Stimulated activated CD4-positive, alpha-beta T cell treated with anti-CD3 and anti-CD28 coated beads, Interleukin-15, amount 100 ng/mL, for 1 hour (primary cell): ENCODE measurements around the gene DRC7.

Experiments
- DNase-seq, 2 donors: peaks; one replicate each; pipeline ENCODE4 v3.0.0-alpha.2; 2020; ENCODE audit warnings: low read depth in 1 of 2, low spot score in 1 of 2

DRC7 gene, protein sequence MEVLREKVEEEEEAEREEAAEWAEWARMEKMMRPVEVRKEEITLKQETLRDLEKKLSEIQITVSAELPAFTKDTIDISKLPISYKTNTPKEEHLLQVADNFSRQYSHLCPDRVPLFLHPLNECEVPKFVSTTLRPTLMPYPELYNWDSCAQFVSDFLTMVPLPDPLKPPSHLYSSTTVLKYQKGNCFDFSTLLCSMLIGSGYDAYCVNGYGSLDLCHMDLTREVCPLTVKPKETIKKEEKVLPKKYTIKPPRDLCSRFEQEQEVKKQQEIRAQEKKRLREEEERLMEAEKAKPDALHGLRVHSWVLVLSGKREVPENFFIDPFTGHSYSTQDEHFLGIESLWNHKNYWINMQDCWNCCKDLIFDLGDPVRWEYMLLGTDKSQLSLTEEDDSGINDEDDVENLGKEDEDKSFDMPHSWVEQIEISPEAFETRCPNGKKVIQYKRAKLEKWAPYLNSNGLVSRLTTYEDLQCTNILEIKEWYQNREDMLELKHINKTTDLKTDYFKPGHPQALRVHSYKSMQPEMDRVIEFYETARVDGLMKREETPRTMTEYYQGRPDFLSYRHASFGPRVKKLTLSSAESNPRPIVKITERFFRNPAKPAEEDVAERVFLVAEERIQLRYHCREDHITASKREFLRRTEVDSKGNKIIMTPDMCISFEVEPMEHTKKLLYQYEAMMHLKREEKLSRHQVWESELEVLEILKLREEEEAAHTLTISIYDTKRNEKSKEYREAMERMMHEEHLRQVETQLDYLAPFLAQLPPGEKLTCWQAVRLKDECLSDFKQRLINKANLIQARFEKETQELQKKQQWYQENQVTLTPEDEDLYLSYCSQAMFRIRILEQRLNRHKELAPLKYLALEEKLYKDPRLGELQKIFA

DNA sequence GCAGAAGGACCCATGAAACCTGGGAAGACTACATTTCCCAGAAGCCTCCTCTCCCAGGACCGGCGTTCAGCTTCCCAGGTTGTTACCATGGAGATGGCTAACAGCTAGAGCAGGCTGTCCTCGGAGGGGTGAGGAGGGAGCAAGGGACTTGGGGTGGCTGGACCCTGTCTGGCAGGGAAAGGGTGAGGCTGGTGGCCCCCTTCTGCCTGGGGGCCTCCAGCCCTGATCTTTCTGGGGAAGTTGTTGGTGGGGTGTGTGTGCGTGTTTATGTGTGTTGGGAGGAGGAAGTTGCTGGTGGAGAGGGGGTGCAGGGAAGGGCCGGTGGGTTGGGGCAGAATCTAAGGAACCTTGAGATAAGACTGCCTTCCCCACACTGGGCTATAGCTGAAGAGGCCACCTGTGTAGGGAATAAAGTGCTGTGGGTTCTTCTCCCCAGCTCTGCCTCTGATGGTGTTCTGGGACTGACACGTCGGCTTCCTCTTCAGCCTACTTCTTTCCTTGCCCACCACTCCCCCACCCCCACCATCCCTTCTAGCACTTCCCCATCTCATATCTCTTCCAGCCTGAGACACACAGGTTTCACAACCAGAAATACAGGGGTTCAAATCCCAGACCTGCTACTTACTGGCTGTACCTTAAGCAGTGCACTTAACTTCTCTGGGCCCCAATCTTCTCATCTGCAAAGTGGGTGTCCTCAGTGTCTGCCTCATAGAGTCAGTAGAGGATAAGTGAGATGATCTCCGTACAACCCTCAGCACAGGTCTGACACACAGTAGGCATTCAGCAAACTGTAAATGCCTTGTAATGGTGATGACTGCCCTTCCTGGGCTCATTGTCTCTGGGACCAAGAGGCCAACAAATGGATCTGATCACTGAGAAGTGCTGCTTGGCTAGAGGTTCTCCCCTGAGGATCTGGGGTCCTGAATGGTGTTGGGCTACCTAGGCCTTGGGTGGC, at the start of gene DRC7:
Gene DRC7 (plus strand): TSS at position 82 of the 955 bp plus-strand sequence. CDS start 3,144 bp downstream, outside the sequence.
- DNase-seq: no peak

DNA sequence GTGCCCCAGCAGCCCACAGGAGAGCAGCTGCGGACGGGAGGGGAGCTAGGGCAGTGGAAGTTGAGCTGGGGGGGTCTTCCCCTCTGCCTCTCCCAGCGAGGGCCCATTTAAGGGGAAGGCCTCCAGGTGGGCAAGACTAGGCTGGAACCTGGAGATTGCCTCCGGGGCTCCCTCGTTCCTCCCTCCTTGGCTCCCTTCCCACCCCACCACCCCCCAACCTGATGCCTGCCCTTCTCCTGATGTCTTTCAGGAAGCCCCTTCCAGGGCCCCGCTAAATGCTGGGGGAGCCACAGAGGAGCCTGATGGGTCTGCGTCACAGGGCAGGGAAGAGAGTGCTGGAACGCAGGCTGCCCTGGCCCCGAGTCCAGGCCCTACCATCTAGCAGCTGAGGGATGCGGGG, 49.4 kb upstream of the DRC7 start:
- no peak for DNase-seq

DNA sequence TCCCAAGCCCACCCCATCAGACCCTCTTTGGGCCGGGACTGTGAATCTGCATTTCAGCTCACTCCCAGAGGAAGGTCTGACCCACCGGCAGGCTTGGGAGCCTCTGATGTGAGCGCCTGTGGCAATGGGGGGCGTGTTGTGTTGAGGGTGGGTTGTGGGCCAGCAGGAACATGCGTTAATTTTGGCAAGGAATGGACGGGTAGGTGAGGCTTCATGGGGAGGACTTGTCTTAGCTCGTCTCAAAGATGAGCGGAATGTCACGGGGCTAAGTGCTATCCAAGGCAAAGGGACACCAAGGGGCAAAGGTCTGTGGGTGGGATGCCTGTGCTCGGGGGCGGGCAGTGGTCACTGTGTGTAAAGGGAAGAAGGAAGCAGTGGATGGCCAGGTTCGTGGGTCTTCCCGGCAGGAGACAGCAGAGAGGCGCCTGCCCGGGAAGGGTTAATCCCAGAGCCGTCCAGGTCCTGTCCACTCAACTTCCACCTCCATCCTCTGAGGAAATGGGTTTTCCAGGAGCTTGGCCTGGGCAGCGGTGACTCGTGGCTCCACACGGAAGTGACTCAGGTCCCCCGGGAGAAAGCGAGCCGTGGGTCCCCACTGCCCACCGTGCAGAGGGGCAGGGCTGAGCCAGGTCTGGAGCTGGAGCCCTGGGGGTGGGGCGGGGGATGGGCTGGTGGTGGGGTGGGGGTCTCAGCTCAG, 48.8 kb upstream of the DRC7 start:
- DNase-seq: no peak

DNA sequence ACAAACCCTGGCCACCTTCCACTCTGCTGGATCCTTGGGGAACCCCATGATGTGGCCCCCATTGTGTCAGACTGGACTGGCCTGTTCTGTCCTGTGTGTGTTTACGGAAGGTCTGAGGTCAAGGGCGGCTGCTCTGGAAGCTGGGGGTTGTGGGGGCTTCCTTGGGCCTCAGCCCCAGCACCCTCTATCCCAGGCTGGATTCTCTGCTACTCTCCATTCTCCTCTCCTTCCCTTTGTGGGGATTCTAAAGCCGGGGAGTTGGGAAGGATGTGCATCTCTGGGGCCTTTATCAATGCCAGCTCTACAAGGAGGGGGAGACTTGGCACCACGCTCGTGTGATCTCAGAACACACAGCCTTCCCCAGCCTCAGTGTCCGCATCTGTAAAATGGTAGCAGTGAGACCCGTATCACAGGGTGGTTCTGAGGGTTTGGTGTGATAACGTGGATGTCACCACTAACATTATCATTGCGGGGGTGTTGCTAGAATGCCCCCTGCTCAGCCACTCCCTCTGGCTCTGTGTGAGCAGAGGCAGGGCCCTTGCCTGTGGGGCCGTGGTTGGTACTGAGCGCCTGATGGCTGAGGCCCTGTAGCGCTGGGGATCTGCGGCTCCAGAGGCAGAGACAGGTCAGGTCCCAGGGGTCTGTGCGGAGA, 48.1 kb upstream of the DRC7 start:
- no peak for DNase-seq

DNA sequence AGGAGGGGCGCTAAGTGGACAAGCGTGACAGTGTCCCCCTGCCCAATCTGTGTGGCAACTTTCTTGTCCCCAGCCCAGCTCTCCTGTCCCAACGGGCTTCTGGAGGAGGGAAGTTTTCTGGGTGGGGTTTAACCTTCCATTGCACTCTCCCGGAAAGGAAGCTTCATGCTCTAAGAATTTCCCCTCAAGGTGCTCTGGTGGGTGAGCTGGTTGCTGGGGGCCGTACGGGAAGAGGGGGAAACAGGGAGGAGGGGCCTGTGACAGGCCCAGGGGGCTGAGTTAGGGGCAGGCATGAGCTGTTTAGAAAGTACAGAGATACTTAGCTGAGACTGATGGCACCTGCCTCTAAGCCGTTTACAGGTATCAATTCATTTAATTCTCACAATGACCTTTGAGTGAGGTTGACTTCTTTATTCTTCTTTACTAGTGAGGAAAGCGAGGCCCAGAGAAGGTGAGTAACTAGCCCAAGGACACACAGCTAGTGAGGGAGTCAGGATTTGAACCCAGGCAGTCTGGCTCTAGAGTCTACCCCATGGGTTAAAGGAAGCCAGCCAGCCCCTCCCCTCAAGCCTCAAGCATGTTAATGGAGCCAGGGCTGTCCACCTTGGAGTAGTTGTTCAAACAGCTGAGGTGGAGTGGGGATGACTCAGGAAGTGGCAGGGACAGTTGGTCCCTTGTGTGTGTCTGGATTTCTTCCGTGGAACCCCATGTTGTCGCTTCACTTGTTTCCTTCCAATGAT, 47.3 kb upstream of the DRC7 start:
- no peak for DNase-seq

DNA sequence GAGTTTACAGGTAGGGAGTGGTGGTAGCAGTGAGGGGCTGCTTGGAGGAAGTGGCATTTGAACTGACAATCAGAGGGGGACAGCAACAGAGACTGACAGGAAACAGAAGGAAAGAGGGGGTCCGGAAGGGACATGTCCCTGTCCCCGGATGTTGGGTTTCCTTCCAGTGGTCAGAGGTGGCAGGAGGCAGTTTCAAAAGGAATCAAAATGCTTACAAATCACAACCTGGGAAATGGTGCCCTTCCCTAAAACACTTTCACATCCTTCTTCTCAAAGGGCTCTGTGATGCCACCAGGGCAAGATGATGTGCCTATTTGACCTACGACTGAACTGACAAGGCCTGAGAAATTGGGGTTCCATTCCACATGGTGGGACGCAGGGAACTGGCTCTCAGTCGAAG, 46.5 kb upstream of the DRC7 start:
- DNase-seq: no peak

DNA sequence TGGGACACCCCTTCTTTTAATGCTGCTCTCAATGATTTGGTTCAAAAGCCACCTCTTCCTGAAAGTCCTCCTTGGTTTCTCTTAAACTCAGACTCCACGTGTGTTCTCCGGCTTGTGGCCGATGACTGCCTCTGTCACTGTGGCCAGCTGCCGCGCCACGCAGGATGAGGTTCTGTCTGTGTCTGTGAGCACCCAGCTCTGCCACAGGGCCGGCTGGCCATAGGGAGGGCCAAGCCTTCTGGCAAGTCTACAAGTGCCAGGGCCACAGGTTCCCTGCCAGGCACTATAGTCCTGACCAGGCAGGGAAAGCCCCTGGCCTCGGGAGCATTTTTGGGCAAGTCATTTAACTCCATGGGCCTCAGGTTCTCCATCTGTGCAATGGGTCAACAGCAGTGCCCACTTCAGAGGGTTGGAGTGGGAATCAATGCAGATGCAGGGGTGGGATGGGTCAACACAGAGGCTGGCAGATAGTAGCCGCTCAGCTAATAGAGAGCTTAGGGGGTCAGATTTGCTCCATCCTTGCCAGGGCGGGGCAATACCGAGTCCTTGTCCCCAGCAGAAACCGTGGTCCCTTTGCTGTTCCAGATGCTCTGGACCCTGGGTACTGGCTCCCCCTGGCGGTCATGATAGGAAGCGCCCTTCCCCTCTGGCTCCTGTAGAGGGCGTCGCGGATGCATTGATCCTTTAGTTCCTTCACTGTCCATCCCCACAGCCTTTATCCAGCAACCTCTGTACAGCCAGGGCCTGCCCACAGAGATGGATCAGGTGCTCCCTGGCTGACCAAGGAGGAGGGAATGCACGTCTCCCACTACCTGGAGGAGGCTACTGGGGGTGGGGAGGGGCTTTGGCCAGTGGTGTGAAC, 45.8 kb upstream of the DRC7 start:
- peak; percentile 71 to 79 for DNase-seq

DNA sequence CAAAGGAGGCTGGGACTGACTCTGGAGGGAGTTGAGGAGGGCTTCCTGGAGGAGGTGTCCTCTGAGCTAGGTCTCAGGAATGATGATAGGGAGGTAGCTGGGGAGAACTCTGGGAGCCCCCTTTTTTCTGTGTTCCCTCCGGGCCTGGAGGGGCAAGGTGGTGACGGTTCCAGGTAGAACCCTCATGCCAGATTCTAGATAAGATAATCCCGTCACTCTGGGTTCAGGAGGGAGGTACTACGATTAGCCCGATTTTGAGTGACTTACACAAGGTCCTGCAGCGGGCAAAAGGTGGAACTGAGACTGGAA, 45.2 kb upstream of the DRC7 start:
- DNase-seq: no peak

DNA sequence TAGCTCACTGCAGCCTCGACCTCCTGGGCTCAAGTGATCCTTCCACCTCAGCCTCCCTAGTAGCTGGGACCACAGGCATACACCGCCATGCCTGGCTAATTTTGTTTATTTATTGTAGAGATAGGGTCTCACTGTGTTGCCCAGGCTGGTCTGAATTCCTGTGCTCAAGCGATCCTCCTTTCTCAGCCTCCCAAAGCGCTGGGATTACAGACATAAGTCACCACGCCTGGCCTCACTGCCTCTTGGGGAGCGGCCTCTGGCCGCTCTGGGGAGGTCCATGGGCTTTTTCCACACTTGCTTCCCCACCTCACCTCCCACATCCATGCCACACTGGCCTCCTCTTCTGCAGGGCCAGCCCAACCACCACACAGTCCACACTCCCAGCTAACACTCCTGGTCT, 44.8 kb upstream of the DRC7 start:
- DNase-seq: no peak

DNA sequence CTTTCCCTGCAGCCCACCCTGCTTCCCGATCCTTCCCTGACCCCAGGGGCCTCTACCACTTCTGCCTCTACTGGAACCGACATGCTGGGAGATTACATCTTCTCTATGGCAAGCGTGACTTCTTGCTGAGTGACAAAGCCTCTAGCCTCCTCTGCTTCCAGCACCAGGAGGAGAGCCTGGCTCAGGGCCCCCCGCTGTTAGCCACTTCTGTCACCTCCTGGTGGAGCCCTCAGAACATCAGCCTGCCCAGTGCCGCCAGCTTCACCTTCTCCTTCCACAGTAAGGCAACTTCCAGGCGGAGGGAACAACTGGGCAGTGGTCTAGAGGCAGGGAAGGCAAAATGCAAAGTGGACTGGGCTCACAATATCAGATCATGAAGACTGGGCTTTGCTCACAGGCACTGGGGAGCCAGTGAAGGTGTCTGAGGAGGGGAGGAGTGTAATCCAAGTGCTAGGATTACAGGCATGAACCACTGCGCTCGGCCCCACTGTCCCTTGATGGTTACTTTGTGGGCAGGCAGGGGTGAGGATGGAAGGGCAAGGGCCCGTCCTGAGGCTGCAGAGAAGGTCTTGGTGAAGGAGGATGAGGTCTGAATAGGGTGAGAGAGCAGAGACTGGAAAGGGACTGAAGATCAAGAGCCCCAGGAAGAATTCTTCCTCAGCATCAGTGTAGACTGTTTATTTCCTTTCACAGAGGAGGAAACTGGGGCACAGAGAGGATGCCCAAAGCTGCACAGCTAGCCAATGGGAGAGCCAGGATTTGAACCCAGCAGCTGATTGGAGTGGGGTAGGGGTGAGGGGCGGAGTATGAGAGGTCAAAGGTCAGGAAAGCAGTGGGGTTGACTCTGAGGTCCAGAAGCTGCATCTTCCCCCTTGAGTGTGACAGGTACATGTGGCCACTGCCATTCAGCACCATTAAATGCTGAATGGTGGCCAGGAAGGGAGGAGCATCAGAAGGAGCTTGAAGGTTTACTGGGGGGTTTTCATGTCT, 43.0 kb upstream of the DRC7 start:
- DNase-seq: no peak

DNA sequence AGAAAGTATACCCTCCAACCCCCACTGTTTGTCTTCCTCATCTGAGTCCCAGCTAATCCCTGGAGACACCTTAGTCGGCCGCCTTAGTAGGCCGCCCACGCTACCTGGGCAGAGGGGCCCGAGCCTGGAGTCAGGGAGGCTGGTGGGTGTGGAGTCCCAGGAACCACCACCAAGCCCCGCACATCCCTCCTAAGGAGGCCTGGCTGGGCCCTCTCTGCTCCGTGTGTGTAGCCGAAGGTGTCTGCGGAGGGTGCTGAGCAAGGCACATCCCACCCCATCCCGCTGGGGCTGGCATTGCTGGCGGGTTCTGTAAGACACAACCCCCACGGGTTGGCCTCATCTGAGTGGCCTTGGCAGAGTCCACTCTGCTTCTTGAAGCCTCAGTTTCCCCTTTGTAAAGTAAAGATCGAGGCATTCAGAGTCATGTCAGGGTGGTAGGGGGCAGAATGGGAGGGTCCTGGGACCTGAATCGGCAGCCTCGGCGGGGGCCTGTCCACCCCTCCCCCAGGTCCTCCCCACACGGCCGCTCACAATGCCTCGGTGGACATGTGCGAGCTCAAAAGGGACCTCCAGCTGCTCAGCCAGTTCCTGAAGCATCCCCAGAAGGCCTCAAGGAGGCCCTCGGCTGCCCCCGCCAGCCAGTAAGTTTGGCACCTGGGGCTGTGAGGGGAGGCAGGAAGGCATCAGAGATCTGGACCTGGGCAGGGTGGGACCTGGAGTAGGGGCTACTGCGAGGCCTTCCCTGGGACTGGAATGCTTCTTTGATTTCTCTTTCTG, 41.7 kb upstream of the DRC7 start:
- no peak for DNase-seq

DNA sequence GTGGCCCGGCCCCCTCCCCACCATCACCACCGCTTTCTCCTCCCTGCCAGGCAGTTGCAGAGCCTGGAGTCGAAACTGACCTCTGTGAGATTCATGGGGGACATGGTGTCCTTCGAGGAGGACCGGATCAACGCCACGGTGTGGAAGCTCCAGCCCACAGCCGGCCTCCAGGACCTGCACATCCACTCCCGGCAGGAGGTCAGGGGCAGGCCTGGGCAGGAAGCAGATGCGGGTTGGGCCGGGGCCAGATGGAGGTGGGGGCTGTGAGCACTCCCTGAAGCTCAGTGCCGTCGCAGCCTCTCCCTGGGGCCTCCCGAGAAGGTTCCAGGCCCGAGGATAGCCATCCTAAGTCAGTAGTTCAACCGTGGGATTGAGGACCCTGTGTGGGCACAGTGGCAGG, 40.7 kb upstream of the DRC7 start:
- no peak for DNase-seq

DNA sequence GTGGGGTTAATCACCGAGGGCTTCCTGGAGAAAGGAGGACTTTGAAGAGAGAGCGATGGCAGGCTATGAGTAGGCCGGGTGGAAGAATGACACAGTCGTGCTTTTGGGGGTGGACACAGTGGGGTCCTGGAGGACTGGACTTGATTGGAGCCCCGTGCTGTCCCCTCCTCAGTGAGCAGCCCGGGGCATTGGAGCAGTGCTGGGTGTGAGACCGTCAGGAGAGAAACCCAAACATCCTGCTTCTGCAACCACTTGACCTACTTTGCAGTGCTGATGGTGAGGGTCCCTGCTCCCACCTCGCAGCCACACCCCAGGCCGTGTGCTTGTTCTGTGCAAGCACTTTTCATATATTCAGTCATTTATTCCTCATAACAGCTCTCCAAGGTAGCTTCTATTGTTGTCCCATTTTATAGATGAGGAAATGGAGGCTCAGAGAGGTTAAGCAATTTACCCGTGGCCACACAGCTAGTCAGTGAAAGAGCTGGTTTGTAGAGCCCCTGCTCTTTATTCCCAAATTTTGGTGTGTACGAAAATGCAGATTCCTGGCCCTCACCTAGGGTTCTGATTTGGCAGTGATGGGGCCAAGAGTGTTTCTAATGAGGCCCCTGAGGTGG, 38.2 kb upstream of the DRC7 start:
- DNase-seq: no peak

DNA sequence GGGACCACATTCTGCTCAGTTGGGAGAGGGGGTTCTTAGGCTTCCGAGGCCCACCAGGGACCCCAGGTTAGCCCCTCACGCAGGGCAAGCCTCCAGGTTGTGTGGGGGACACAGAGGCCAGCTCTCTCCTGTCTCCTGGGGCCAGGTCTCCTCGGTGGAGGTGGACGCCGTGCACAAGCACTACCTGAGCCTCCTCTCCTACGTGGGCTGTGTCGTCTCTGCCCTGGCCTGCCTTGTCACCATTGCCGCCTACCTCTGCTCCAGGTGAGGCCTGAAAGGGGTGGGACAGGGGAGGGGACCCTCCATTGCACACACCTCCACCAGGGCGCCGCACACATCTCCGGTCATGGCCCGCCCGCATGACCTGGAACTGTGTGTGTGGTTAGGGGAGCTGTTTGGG, 37.4 kb upstream of the DRC7 start:
- no peak for DNase-seq

DNA sequence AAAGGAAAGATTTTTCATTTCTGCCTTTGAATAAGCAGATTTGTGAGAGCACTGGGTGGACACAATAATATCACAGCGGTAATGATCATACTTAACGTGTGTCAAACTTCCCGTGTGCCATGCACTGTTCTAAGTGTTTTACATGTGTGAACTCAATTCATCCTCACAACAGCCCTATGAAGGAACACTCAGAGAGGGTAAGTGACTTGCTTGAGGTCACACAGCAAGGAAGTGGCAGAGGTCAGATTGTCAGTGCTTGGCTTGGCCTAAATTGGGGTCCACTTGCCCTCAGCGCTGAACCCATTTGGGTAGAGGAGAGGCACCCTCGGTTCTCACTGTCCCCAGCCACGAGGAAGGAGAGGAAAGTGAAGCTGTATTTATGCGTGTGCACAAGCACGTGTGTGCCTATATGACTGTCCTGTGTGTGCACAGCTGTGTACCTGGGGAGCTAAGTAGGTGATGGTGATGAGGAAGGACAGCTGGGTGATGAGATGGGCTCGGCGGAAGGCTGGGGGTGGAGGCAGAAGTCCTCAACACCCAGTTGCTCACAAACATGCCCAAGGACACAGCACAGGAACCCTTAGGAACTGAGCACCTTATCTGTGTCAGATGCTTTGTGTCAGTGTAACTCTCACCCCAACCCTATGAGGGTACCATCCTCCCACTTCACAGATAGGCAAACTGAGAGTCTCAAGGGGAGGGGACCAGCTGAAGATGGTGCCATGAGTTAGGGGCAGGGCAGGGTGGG, 36.3 kb upstream of the DRC7 start:
- DNase-seq: no peak
